Type B pancreatic cell (in vitro differentiated cells): Measurements from ENCODE around the gene PDLIM1. TPM values are rescaled to one million over a fixed set of nuclear protein-coding genes. Genes with fewer than 3 reads are reported as not detected.

Source experiments
- DNase-seq: peaks from one replicate; pipeline ENCODE4 v3.0.0; 2021; ENCODE audit warnings: mixed read lengths; ENCODE audit not compliant: unreplicated experiment; ENCODE audit errors: extremely low spot score
- H3K27ac Mint-ChIP-seq: 2 replicates; pipeline ENCODE4 v1.8.0; 2021; ENCODE audit warnings: mild to moderate bottlenecking, mixed read lengths
- H3K27me3 Mint-ChIP-seq: 2 replicates; pipeline ENCODE4 v1.8.0; 2021; ENCODE audit warnings: mixed read lengths
- H3K36me3 Mint-ChIP-seq: 2 replicates; pipeline ENCODE4 v1.8.0; 2021; ENCODE audit warnings: mixed read lengths
- H3K4me1 Mint-ChIP-seq: one replicate; pipeline ENCODE4 v1.8.0; 2021; ENCODE audit warnings: mixed read lengths; ENCODE audit not compliant: unreplicated experiment
- H3K4me3 Mint-ChIP-seq: 2 replicates; pipeline ENCODE4 v1.8.0; 2021; ENCODE audit warnings: mild to moderate bottlenecking, mixed read lengths
- H3K9me3 Mint-ChIP-seq: 2 replicates; pipeline ENCODE4 v1.8.0; 2021; ENCODE audit warnings: mixed read lengths
- CTCF ChIP-seq: fragments of 200-600 bp; sonication (generic); conservative IDR thresholded peaks from 2 replicates; pipeline ENCODE4 v1.5.0; 2021; ENCODE audit warnings: antibody characterized with exemption, mild to moderate bottlenecking
- total RNA-seq: library from RNA; stranded (reverse); gene quantifications from 2 replicates; pipeline ENCODE4 v1.2.1, GENCODE V29; 2021; ENCODE audit warnings: low replicate concordance

Gene PDLIM1
- total RNA-seq, 1 donor from 2014 or later, result 171 TPM

GRCh38 chr10:95334805-95335144 lies 44.0 kb upstream of the PDLIM1 start:
- Mint-ChIP-seq H3K4me1 (no peaks in the 10 kb centered on the region), H3K27ac (peak overlapping the region; percentile 24), H3K9me3 (peaks cover under 1% of the 10 kb centered on the region), H3K4me3 (no peak overlapping the region), H3K36me3 (peaks cover 15% of the 10 kb centered on the region), H3K27me3 (no peaks in the 10 kb centered on the region)
- no peak for DNase-seq
- no peak for TF ChIP-seq CTCF

GRCh38 chr10:95333997-95334804 lies 43.4 kb upstream of the PDLIM1 start:
- no peak overlapping the region for H3K4me3 Mint-ChIP-seq
- peaks cover 5% of the 10 kb centered on the region for H3K9me3 Mint-ChIP-seq
- H3K27ac Mint-ChIP-seq, result peak overlapping the region; percentile 24
- H3K4me1 Mint-ChIP-seq, result no peaks in the 10 kb centered on the region
- no peak for TF ChIP-seq CTCF
- H3K27me3 Mint-ChIP-seq, result no peaks in the 10 kb centered on the region
- peaks cover 19% of the 10 kb centered on the region for H3K36me3 Mint-ChIP-seq
- no peak for DNase-seq

- DNase-seq, result no peak
- Mint-ChIP-seq H3K4me3 (no peak overlapping the region), H3K27ac (peak overlapping the region; percentile 20), H3K27me3 (no peaks in the 10 kb centered on the region), H3K4me1 (peaks cover under 1% of the 10 kb centered on the region), H3K36me3 (peaks cover 19% of the 10 kb centered on the region), H3K9me3 (peaks cover 5% of the 10 kb centered on the region)
- no peak for TF ChIP-seq CTCF
Observed at GRCh38 chr10:95332666-95333249, 42.0 kb upstream of the PDLIM1 start.

GRCh38 chr10:95331596-95332130 lies 40.9 kb upstream of the PDLIM1 start:
- peaks cover 5% of the 10 kb centered on the region for H3K9me3 Mint-ChIP-seq
- no peak for TF ChIP-seq CTCF
- peak overlapping the region; percentile 89 for H3K27ac Mint-ChIP-seq
- H3K4me3 Mint-ChIP-seq, result no peak overlapping the region
- H3K36me3 Mint-ChIP-seq, result peaks cover 19% of the 10 kb centered on the region
- H3K4me1 Mint-ChIP-seq, result peaks cover 9% of the 10 kb centered on the region
- DNase-seq, result no peak
- H3K27me3 Mint-ChIP-seq, result no peaks in the 10 kb centered on the region

- Mint-ChIP-seq H3K36me3 (peaks cover 19% of the 10 kb centered on the region), H3K4me3 (no peak overlapping the region), H3K27ac (peak overlapping the region; percentile 89), H3K4me1 (peaks cover 9% of the 10 kb centered on the region), H3K9me3 (peaks cover 5% of the 10 kb centered on the region), H3K27me3 (no peaks in the 10 kb centered on the region)
- DNase-seq, result no peak
- TF ChIP-seq CTCF, result no peak
Observed at GRCh38 chr10:95330966-95331453, 40.2 kb upstream of the PDLIM1 start.
